Cerebellar cortex (tissue), 1 donor: ENCODE data around the gene SLC6A17.

Source experiments
- DNase-seq: peaks from one replicate; pipeline ENCODE4 v3.0.0-alpha.2; 2015; ENCODE audit warnings: low spot score

Gene SLC6A17

GRCh38 chr1:110205156-110205555 lies 54.9 kb downstream of the SLC6A17 start:
- no peak for DNase-seq

DNA sequence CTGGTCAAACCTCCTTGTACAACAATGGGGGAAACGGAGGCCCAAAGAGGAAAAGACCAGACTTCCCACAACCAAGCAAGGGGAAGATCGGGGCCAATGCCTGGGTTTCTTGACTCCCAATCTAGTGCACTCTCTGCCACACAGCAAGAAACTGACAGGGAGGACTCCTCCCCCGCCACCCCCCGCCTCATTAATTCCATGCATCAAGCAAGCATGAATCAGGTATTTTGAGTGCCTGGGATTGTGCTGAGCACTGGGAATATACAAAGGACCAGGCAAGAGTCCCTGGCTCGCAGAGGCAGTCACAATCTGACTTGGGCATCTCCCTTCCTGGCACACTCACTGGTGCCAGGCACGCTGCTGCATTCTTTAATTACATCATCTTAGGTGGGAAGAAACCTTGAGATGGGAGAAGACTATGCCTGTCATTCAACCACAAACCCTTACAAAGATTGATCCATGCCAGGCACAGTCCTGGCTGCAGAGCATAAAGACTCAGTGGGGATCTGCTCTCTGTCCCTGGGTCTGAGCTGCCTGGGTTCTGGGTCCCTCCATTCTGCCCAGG lies 55.4 kb downstream of the SLC6A17 start:
- no peak for DNase-seq

- no peak for DNase-seq
These were observed 56.1 kb downstream of the SLC6A17 start for GRCh38 chr1:110206261-110206920.

DNA sequence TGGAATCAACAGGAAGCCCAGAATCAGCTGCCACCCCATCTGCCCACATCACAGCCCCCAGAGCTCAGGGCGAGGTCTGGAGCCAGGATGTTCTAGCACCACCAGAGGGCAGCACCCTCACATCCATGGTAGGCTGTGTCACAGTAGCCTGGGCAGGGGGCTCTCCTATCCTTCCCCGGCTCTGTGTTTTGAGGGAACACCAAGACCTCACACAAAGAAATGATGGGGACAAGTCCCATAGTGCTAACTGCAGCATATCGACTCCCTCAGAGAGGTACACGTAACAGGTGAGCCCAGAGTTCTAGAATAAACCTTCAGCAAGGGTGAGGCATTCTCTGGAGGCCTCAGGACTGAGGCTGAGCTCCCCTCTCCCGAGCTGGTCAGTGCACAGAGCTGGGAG lies 57.5 kb downstream of the SLC6A17 start:
- DNase-seq = peak; percentile 83

DNA sequence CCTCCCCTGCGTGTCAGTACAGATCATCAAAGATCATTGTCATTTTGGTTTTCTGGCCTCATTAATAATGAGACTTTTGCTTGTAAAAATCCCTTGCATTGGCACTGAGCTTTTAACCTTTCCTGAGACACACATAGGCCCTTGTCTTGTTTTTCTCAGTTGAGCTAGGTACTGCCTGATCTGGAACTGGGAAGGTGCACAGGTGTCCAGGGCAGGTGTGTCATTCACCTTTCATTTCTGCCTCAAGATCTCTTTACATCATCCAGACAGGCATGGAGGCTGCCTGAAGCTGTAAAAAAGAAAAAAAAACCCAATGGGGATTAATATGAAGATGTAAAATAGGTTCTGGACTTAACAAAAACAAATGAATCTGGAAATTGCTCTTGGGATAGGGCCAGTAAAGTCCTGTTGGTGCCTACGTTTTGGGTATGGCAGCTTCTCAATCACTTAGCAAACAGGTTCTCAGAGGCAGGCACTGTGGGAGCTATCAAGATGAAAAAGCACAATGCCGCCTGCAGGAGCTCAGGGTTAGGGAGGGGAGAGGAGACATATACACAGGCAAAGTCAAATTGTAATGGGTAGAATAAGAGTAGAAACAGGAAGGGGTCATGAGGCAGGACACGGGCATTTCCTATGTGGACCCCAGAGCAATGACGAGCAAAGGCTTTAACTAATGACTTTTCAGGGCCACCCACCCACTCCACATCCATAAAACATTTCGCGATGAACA lies 58.8 kb downstream of the SLC6A17 start:
- no peak for DNase-seq

DNA sequence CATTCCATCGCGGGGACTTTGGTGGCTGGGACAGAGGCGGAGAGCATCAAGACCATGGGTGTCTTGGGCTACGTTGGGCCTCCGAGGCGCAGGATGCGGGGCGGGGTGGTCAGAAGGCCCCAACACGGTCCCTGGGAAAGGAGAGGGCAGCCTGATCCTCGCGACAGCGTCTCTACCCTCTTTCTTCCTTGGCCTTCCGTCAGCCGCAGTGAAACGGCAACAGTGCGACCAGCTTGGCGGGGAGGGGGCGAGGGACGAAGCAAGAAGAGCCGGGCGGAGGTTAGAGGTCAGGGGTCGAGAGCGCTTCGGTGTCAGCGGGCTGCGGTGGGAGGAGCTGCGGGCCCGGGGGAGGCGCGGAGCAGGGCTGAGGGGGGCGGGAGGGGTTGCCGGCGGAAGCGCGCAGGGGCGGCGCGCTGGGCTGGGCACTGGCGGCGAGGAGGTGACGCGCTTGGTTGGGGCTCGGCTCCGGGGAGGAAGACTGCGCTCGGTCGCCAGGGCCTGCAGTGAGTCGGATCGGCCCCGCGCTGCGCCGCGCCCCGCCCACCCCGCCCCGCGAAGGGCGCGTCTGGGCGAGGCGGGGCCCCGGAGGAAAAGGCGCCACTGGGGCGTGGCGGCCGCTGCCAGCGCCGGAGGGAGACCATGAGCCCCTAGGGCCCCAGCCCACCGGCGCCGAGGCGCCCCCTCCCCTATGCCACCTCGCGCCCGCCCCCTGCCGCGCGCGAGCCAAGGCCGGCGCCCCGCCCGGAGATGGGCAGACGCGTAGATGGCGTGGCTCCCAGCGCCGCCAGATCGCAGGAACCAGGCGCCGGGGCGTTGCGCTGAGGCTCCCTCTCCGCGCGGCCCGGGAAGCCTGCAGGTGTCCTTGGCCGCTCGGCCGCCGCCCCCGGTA lies 59.7 kb downstream of the SLC6A17 start, which contains the start of gene KCNC4:
KCNC4 (plus strand) TSS at position 600 of the 889 bp plus-strand sequence. CDS start 1,186 bp downstream, outside the sequence.
- DNase-seq = peak; percentile 73

DNA sequence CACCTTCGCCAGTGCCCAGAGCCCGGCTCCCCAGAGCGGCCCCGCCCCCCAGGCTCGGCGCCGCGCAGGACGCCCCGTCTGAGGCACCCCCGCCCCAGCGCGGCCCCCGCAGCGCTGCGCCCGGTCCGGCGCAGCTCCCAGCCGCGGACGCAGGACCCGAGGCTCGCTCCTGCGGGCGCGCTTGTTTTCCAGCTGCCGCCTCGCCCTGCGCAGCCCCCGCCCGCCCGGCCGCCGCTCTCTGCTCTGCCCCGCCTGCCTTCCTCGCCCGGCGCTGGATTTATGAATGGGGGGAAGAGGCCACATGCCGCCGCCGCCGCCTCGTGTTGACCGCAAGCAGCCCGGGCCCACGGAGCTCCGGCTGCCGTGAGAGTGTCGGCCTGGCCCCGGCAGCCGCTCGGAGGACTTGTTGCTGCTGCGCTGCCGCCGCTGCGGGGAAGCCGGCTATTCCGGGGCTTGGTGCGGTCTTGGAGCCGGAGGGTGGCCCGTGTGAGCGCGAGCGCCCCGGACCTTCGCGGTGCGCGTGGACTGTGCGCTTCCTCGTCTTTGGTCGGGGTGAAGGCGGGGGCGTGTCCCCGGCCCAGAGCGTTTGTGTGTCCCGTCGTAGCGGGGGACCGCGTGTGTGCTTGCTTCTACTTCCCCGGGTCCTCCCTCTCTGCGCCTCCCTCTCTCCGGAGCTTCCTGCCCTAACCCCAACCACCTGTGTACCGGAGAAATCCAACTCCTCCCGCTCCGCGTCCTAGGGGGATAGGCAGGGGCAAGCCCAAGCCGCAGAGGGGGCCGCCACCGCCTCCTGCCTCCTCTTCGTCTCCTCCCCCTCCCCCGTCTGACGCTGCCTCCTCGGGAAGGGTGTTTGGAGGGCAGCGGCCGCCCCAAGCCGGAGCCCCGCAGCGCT lies 60.6 kb downstream of the SLC6A17 start:
- peak; percentile 41 for DNase-seq

- no peak for DNase-seq
These were observed 61.3 kb downstream of the SLC6A17 start for GRCh38 chr1:110211496-110212168.

DNA sequence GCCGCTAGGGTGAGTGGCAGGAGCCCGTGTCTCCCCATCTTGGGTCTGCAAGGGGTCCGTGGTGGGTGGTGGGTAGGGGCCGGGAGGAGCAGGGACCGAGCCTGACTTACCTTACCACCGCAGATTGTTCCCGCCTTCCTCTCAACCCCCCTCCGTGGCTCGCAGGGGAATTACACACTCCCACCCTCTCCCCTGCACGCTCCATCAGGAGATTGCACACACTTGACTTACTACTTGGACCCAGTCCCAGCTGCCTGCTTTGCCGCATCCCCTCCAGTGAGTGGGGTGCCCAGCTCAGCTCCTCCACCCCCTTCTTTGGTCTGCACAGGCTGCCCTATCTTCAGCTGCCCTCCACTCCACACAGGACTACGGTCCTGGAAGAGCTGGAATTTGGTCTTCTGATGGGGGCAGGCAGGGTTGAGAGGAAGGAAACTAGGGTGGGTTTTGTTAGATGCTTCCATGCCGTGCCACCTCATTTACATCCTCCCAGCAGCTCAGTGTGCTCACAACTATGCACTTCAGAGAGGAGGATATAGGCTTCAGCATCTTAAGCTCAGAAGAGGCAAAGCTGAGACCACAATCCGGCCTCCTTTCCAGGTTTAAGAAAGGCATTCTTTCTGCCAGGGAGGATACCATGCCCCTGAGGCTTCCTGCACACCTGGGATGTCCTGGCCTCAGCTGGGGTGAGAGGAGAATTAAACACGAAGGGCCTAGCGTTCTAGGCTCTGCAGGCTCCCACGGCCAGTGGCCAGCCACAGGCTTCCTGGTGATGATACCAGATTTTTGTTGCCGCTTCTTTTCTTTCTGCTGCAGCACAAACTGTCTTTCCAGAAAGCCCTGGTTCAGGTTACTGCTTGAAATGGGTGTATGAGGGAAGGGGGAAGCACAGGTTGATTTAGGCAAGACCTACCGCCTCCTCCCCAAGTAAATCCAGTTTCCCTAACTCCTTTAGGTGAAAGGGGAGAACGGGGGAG lies 62.2 kb downstream of the SLC6A17 start:
- DNase-seq = peak; percentile 74

DNA sequence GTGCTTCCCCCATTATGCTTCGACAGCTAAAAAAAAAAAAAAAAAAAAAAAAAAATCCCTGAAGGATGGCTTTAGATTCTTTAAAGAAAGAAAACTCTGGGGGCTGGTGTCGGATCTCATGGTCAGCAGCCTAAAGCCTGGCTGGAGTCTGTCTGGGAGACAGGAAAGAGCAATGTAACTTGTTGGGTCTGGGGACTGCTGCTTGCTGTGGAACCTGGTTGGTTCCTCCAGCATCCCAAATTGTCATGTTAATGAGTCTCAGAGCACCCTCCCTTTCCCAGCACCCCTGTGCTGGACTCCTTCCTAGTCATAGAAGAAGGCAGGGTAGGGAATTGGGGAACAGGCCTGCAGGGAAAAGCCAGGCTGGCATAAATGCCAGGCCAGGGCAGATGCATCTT lies 62.8 kb downstream of the SLC6A17 start:
- DNase-seq = peak; percentile 38

DNA sequence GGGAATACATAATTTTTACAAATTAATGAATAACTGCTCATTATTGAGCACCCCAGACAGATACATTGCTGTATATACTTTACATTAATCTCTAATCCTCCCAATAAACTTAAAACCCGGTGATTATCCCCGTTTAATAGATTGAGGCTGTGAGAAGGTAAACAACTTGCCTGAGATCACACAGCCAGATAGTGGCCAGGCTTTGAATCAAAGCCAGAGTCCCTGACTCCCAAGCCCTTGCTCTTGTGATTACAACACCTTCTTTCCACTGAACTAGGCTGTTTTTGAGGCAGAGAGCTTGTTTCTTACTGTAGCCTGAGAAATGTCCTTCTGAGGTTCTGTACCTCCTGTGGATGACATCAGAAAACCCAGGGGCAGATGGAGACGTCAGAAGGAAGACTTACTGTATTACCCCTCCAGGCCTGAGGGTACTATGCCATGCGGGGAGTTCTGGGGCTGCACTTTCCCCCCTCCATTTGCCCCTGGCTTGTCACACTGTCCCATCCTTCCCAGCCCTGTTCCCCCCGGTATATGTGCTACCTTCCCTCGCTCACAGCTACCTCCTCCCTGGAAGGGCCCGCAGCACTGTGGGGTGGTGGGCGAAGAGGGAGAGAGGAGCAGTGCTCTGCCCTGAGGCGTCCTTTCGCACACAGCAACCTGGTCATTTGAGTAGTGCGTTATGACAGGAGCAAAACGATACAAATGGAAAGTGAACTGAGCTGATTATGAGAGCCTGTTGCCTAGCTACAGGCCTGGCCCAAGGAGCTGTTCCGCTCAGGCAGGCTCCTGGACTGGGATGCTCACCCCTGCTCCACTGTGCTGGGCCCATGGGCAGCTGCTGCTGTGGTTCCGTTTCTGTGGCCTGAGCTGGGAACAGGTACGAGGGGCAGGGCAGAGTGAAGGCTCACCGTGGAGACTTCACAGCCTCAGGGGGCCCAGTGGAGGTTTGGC lies 64.4 kb downstream of the SLC6A17 start:
- DNase-seq = peak; percentile 52

- DNase-seq = no peak
These were observed 65.6 kb downstream of the SLC6A17 start for GRCh38 chr1:110215621-110216515.

- DNase-seq = no peak
These were observed 66.7 kb downstream of the SLC6A17 start for GRCh38 chr1:110216844-110217444.

DNA sequence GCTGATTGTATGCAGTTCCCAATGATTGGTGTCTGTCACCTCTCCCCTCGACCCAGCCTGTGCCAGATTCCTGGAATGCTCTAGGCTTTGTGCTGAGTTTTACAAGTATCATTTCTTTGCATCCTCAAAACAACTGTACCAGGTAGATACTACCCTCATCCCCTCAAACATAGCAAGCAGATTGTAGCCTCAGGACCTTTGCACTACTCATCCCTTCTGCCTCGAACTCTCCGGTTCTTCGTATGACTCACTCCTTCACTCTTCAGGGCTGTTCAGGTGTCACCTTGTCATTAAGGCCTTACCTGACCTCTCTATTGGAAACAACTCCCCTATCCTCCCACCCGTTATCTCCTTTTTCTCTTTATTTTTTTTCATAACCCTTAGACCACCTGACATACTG lies 67.8 kb downstream of the SLC6A17 start:
- DNase-seq = no peak

GRCh38 chr1:110218739-110219138 lies 68.4 kb downstream of the SLC6A17 start:
- no peak for DNase-seq

DNA sequence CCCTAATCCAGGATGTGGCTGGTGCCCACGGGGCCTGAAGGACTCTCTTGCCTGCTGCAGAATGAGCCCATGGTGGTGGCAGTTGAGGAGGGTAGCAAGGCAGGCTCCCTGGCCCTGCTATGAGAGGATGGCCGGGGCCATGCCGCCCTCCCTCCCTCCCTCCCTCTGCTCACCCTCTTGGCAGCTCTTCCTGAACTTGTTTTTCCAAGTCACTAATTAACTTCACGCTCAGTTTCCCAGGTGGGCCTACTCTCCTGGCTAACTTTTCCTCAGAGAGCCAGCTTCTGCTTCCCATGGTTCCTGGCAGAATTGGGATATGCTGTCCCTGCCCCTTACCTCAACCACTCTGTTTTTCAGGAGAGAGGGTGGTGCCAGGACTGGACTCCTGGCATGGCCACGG lies 70.0 kb downstream of the SLC6A17 start:
- no peak for DNase-seq

- DNase-seq = no peak
These were observed 70.8 kb downstream of the SLC6A17 start for GRCh38 chr1:110221119-110221518.
